SK-N-SH (cell line): ENCODE results near the gene PMM2. TPM values are rescaled to one million over a fixed set of nuclear protein-coding genes. Genes with fewer than 3 reads are reported as not detected.

Experiments used
- CTCF ChIA-PET: fragments of 300-600, 350-600 bp; formaldehyde crosslinking; extraction: SDS; loops from one replicate; lab custom pipeline; 2021; lab: Yijun Ruan, JAX
- POLR2A ChIA-PET: fragments of 350-600 bp; sonication (Branson Sonifier 250); formaldehyde crosslinking; extraction: SDS; loops from one replicate; lab custom pipeline; 2020; ENCODE audit warnings: antibody characterized with exemption, inconsistent platforms; lab: Yijun Ruan, JAX
- DNase-seq: peaks from one replicate; pipeline ENCODE4 v3.0.0; 2012
- H2AFZ ChIP-seq: fragments of 200-600 bp; sonication (generic); 2 replicates; pipeline ENCODE4 v1.8.1; 2016; ENCODE audit warnings: antibody characterized with exemption, mild to moderate bottlenecking, low read depth
- H3F3A ChIP-seq: fragments of 200-600 bp; sonication (generic); replicated peaks from 2 replicates; pipeline ENCODE3; 2016; ENCODE audit warnings: antibody characterized with exemption, mild to moderate bottlenecking; ENCODE audit not compliant: insufficient read depth
- H3K27ac ChIP-seq, 2 experiments: fragments of 200-500 bp in 1 of 2; fragments of 200-600 bp in 1 of 2; sonication (Bioruptor generic) in 1 of 2; sonication (generic), shearing (Covaris generic) in 1 of 2; 2 replicates each; pipeline versions ENCODE4 v1.5.1 to v1.6.1; 2014 to 2016; ENCODE audit warnings: low read depth in 2 of 2, inconsistent platforms in 1 of 2, low read length in 1 of 2, mild to moderate bottlenecking in 1 of 2, mixed read lengths in 1 of 2
- H3K27me3 ChIP-seq: fragments of 200-600 bp; sonication (generic), shearing (Covaris generic); 2 replicates; pipeline ENCODE4 v1.6.1; 2016; ENCODE audit warnings: mixed run types; ENCODE audit not compliant: insufficient read depth
- H3K36me3 ChIP-seq, 2 experiments: fragments of 200-500 bp in 1 of 2; fragments of 200-600 bp in 1 of 2; sonication (Bioruptor generic) in 1 of 2; sonication (generic) in 1 of 2; replicated peaks in 1 of 2; 2 replicates each; pipeline versions ENCODE3 to v1.5.1; 2014 to 2016; ENCODE audit warnings: low read length in 1 of 2, mild to moderate bottlenecking in 1 of 2; ENCODE audit not compliant: insufficient read depth in 2 of 2, control insufficient read depth in 1 of 2
- H3K4me1 ChIP-seq, 2 experiments: fragments of 200-500 bp in 1 of 2; fragments of 200-600 bp in 1 of 2; sonication (Bioruptor generic) in 1 of 2; sonication (generic), shearing (Covaris generic) in 1 of 2; 2 replicates each; pipeline versions ENCODE4 v1.5.1 to v1.6.1; 2014 to 2016; ENCODE audit warnings: low read depth in 1 of 2, low read length in 1 of 2, mixed run types in 1 of 2; ENCODE audit not compliant: insufficient read depth in 2 of 2, control insufficient read depth in 1 of 2
- H3K4me2 ChIP-seq: fragments of 200-600 bp; sonication (generic), shearing (Covaris generic); 2 replicates; pipeline ENCODE4 v1.6.1; 2017; ENCODE audit warnings: mixed run types
- H3K4me3 ChIP-seq, 2 experiments: fragments of 200-500 bp in 1 of 2; fragments of 200-600 bp in 1 of 2; sonication (Bioruptor generic) in 1 of 2; sonication (generic), shearing (Covaris generic) in 1 of 2; 2 replicates each; pipeline versions ENCODE4 v1.5.1 to v1.8.1; 2014 to 2016; ENCODE audit warnings: low read depth in 2 of 2, inconsistent platforms in 1 of 2, low read length in 1 of 2, mild to moderate bottlenecking in 1 of 2, mixed read lengths in 1 of 2, moderate library complexity in 1 of 2
- H3K79me2 ChIP-seq: fragments of 200-600 bp; sonication (generic); 2 replicates; pipeline ENCODE4 v1.8.1; 2017; ENCODE audit warnings: mild to moderate bottlenecking; ENCODE audit not compliant: insufficient read depth
- H3K9ac ChIP-seq: fragments of 200-600 bp; sonication (generic); 2 replicates; pipeline ENCODE4 v1.6.1; 2017; ENCODE audit warnings: mixed run types
- H3K9me2 ChIP-seq: fragments of 200-600 bp; sonication (generic); 2 replicates; pipeline ENCODE4 v1.6.1; 2017; ENCODE audit warnings: mixed run types
- H3K9me3 ChIP-seq: fragments of 200-600 bp; sonication (generic); 2 replicates; pipeline ENCODE4 v1.6.1; 2017; ENCODE audit warnings: mixed run types, mild to moderate bottlenecking, moderate library complexity
- H4K20me1 ChIP-seq: fragments of 200-600 bp; sonication (generic); 2 replicates; pipeline ENCODE4 v1.6.1; 2017; ENCODE audit warnings: mild to moderate bottlenecking, mixed run types; ENCODE audit not compliant: insufficient read depth
- CTCF ChIP-seq: fragments of 200-600 bp; sonication (generic); IDR thresholded peaks from 2 replicates; pipeline ENCODE4 v1.6.1; 2017; ENCODE audit warnings: antibody characterized with exemption, mild to moderate bottlenecking, moderate library complexity
- ELF1 ChIP-seq: IDR thresholded peaks from 2 replicates; pipeline ENCODE4 v1.4.0; 2012
- EP300 ChIP-seq, 2 experiments: IDR thresholded peaks; 2 replicates each; pipeline versions ENCODE4 v1.4.0 to v1.6.1; 2012; ENCODE audit warnings: borderline replicate concordance in 1 of 2, low read depth in 1 of 2, low read length in 1 of 2
- FOSL2 ChIP-seq: IDR thresholded peaks from 2 replicates; pipeline ENCODE4 v1.4.0; 2012; ENCODE audit warnings: low read depth, mild to moderate bottlenecking, moderate library complexity, borderline replicate concordance
- GABPA ChIP-seq: IDR thresholded peaks from 2 replicates; pipeline ENCODE4 v1.4.0; 2012; ENCODE audit warnings: low read depth, mild to moderate bottlenecking
- GATA2 ChIP-seq: sonication (generic); formaldehyde crosslinking; IDR thresholded peaks from 2 replicates; pipeline ENCODE4 v1.5.0; 2020; ENCODE audit warnings: mild to moderate bottlenecking, missing genetic modification reagents
- JUND ChIP-seq: IDR thresholded peaks from 2 replicates; pipeline ENCODE4 v1.4.0; 2012
- MXI1 ChIP-seq: IDR thresholded peaks from 2 replicates; pipeline ENCODE4 v1.6.1; 2012; ENCODE audit warnings: mild to moderate bottlenecking, low read depth, low read length, improper control_type of control experiment
- NFIC ChIP-seq: IDR thresholded peaks from 2 replicates; pipeline ENCODE4 v1.4.0; 2012; ENCODE audit warnings: borderline replicate concordance
- NRF1 ChIP-seq: IDR thresholded peaks from 2 replicates; pipeline ENCODE4 v1.6.1; 2012; ENCODE audit warnings: low read depth, mild to moderate bottlenecking, low read length
- PBX3 ChIP-seq: IDR thresholded peaks from 2 replicates; pipeline ENCODE4; 2012
- POLR2AphosphoS5 ChIP-seq: IDR thresholded peaks from 2 replicates; pipeline ENCODE4 v1.6.1; 2012; ENCODE audit warnings: low read depth, low read length
- RFX5 ChIP-seq: IDR thresholded peaks from 2 replicates; pipeline ENCODE4 v1.6.1; 2012; ENCODE audit warnings: mild to moderate bottlenecking, improper control_type of control experiment, low read length
- SMC3 ChIP-seq: IDR thresholded peaks from 2 replicates; pipeline ENCODE4 v1.6.1; 2012; ENCODE audit warnings: low read depth, low read length, improper control_type of control experiment
- TAF1 ChIP-seq: IDR thresholded peaks from 2 replicates; pipeline ENCODE4 v1.6.1; 2012; ENCODE audit warnings: low read depth, mild to moderate bottlenecking, low read length, moderate library complexity, borderline replicate concordance
- TCF12 ChIP-seq: IDR thresholded peaks from 2 replicates; pipeline ENCODE4 v1.4.0; 2012
- USF1 ChIP-seq: IDR thresholded peaks from 2 replicates; pipeline ENCODE4 v1.4.0; 2012; ENCODE audit warnings: low read depth, borderline replicate concordance
- YY1 ChIP-seq: IDR thresholded peaks from 2 replicates; pipeline ENCODE4 v1.4.0; 2012; ENCODE audit warnings: low read depth, mild to moderate bottlenecking
- WGBS: methylation state at CpG from one replicate; pipeline ENCODE4 v1.1.6; 2017; ENCODE audit warnings: low lambda C conversion rate; 5-methylcytosine and 5-hydroxymethylcytosine counted together
- polyA plus RNA-seq, 3 experiments: library from polyadenylated mRNA; depleted of rRNA; stranded (reverse); fragments of >200 nt; gene quantifications; 2 replicates each; pipeline ENCODE4 v1.2.3, GENCODE V29; 2012

PMM2 gene
- polyA plus RNA-seq, 1 of the 3 experiments (the other 2 are of a cell fraction), result 24.3 TPM

- DNase-seq, result no peak
- Histone ChIP-seq H3K9me3 (no peaks in the 10 kb centered on the region), H4K20me1 (no peaks in the 10 kb centered on the region), H3K4me1 (peaks cover 0 to 3% of the 10 kb centered on the region in 2 experiments; a peak in 1 of 4 replicates), H3K36me3 (no peaks in the 10 kb centered on the region), H3K27me3 (no peaks in the 10 kb centered on the region), H3K9me2 (no peaks in the 10 kb centered on the region), H3F3A (no peaks in the 10 kb centered on the region), H3K4me2 (peak overlapping the region; percentile 24; the same call in 1 of the 2 replicates), H3K27ac (peak overlapping the region in 1 of 2 experiments; percentile 35; a peak in 1 of 4 replicates), H3K79me2 (no peaks in the 10 kb centered on the region), H3K4me3 (no peak overlapping the region), H2AFZ (peak overlapping the region; percentile 9; the same call in 1 of the 2 replicates), H3K9ac (peak overlapping the region; percentile 30; the same call in 1 of the 2 replicates)
- TF ChIP-seq TCF12 (peak; percentile 7; the same call in 1 of the 2 replicates), USF1 (no peak), YY1 (no peak), NFIC (no peak), POLR2AphosphoS5 (no peak), ELF1 (peak; percentile 18; the same call in 1 of the 2 replicates), NRF1 (no peak), RFX5 (no peak), EP300 (IDR thresholded peaks at IDR 0.05; ENCODE audit: borderline replicate concordance in 1 of 2, low read depth in 1 of 2, low read length in 1 of 2) (peak in 1 of 2 experiments; percentile 14; a peak in 1 of 4 replicates), CTCF (no peak), PBX3 (no peak), JUND (peak; percentile 31; the same call in 1 of the 2 replicates), GATA2 (no peak), MXI1 (no peak), SMC3 (no peak), GABPA (no peak), TAF1 (no peak), FOSL2 (peak; percentile 39)
- ChIA-PET CTCF (interaction anchor here (0.7 to 4.7 kb wide), 9 partner anchors 9 to 311 kb away, joined by 3 to 50 read pairs (median 4); partner anchors contain the start of gene CARHSP1), POLR2A (interaction anchor here (2.4 kb wide), 1 partner anchor 10 kb away, joined by 10 read pairs; the partner anchor contains the start of gene CARHSP1)
- WGBS, result 24% methylated on average over 6 of the region's 6 CpGs
Observed at GRCh38 chr16:8878523-8878911, 80.9 kb downstream of the PMM2 start.
